Measurements from ENCODE around the gene BMF. TPM values are rescaled to one million over a fixed set of nuclear protein-coding genes. Genes with fewer than 3 reads are reported as not detected.

Gene BMF
- total and polyA plus RNA-seq, 2 of the 4 experiments (the other 2 are of a cell fraction), result 2.4 to 2.9 TPM

GRCh38 chr15:40067921-40068624, 40.6 kb downstream of the BMF start:
- Histone ChIP-seq H2BK20ac (ENCODE audit: low read depth, low read length) (no peak overlapping the region), H3K27me3 (ENCODE audit: control insufficient read depth, insufficient read depth, low read length) (no peaks in the 10 kb centered on the region), H3K79me1 (ENCODE audit: low read depth in 1 of 2, low read length in 2 of 2) (no peaks in the 10 kb centered on the region; a peak in 1 of 4 replicates), H2BK15ac (ENCODE audit: low read depth, low read length) (no peak overlapping the region), H4K20me1 (ENCODE audit: insufficient read depth, low read length) (no peaks in the 10 kb centered on the region), H2AFZ (replicated peaks; ENCODE audit: low read length, poor library complexity) (no peak overlapping the region), H2AK5ac (ENCODE audit: low read depth, low read length) (no peak overlapping the region), H3K9me1 (ENCODE audit: insufficient read depth, low read length) (peaks cover 16% of the 10 kb centered on the region), H3K56ac (ENCODE audit: extremely low read depth, insufficient read depth, low read length) (no peak overlapping the region), H4K91ac (ENCODE audit: insufficient read depth, low read depth, low read length) (no peak overlapping the region), H3K4ac (ENCODE audit: low read depth, low read length) (no peak overlapping the region), H3K23ac (ENCODE audit: low read depth, low read length) (no peak overlapping the region), H4K8ac (ENCODE audit: low read depth in 2 of 2, low read length in 2 of 2) (no peak overlapping the region), H3K4me3 (ENCODE audit: insufficient read depth, low read depth, low read length) (no peak overlapping the region), H3K36me3 (ENCODE audit: control insufficient read depth, insufficient read depth, low read length) (no peaks in the 10 kb centered on the region), H3K9me3 (ENCODE audit: control insufficient read depth, insufficient read depth, low read length) (no peaks in the 10 kb centered on the region), H3K9ac (ENCODE audit: low read depth, low read length) (no peak overlapping the region), H2BK5ac (ENCODE audit: low read depth, low read length, poor library complexity, severe bottlenecking) (no peak overlapping the region), H3K18ac (ENCODE audit: low read depth, low read length) (no peak overlapping the region), H3K4me1 (ENCODE audit: control insufficient read depth, insufficient read depth, low read length) (peaks cover 25% of the 10 kb centered on the region), H2BK120ac (ENCODE audit: low read depth, low read length) (no peak overlapping the region), H2AK9ac (replicated peaks; ENCODE audit: low read depth, low read length, poor library complexity) (no peak overlapping the region), H3K4me2 (ENCODE audit: low read depth, low read length) (no peak overlapping the region), H3K14ac (replicated peaks; ENCODE audit: low read depth, low read length) (no peak overlapping the region), H4K5ac (ENCODE audit: low read depth, low read length) (no peak overlapping the region), H3K27ac (ENCODE audit: insufficient read depth, low read length) (no peak overlapping the region)
- WGBS, 2 experiments (ENCODE audit: extremely low coverage in 2 of 2, insufficient read length in 1 of 2), result 100% methylated on average over 2 of the region's 6 CpGs; no CpG with 5 or more reads in 1 of the 2 experiments
- BruUV-seq (replicated peaks), result no TSS peak
- in situ Hi-C loops (cut with MboI; ENCODE audit: low sequenced_read_pairs), result no loop called here
- TF ChIP-seq BHLHE40 (IDR thresholded peaks at IDR 0.05; ENCODE audit: low read depth, low read length), result no peak
- no peak for TF ChIP-seq MAFK (IDR thresholded peaks at IDR 0.05; ENCODE audit: low read depth, low read length)
- TF ChIP-seq CHD1 (IDR thresholded peaks at IDR 0.05; ENCODE audit: low read depth, low read length), result no peak
- TF ChIP-seq CTCF (conservative IDR thresholded peaks at IDR 0.05; ENCODE audit: low read depth, low read length), result no peak
- TF ChIP-seq ELK1 (IDR thresholded peaks at IDR 0.05; ENCODE audit: borderline replicate concordance, low read depth, low read length), result no peak
- intact Hi-C loops (cut with micrococcal nuclease), result no loop called here
- dilution Hi-C loops (cut with HindIII; ENCODE audit: low sequenced_read_pairs, unreplicated experiment), result no loop called here
- DNase-seq, result no peak
- ChIA-PET CTCF (interaction anchor here (0.6 kb wide), 1 partner anchor 23 kb away, joined by 3 read pairs; no protein-coding TSS in a partner anchor), POLR2A (ENCODE audit: unreplicated experiment) (no interaction called here)
- ATAC-seq (ENCODE audit: low read depth), result no peak
